ENCODE data around the gene SYNPR.

- TF ChIP-seq CTCF (IDR thresholded peaks at IDR 0.05; ENCODE audit: insufficient read depth, low read length): no peak
- TF ChIP-seq, protein P1, sequence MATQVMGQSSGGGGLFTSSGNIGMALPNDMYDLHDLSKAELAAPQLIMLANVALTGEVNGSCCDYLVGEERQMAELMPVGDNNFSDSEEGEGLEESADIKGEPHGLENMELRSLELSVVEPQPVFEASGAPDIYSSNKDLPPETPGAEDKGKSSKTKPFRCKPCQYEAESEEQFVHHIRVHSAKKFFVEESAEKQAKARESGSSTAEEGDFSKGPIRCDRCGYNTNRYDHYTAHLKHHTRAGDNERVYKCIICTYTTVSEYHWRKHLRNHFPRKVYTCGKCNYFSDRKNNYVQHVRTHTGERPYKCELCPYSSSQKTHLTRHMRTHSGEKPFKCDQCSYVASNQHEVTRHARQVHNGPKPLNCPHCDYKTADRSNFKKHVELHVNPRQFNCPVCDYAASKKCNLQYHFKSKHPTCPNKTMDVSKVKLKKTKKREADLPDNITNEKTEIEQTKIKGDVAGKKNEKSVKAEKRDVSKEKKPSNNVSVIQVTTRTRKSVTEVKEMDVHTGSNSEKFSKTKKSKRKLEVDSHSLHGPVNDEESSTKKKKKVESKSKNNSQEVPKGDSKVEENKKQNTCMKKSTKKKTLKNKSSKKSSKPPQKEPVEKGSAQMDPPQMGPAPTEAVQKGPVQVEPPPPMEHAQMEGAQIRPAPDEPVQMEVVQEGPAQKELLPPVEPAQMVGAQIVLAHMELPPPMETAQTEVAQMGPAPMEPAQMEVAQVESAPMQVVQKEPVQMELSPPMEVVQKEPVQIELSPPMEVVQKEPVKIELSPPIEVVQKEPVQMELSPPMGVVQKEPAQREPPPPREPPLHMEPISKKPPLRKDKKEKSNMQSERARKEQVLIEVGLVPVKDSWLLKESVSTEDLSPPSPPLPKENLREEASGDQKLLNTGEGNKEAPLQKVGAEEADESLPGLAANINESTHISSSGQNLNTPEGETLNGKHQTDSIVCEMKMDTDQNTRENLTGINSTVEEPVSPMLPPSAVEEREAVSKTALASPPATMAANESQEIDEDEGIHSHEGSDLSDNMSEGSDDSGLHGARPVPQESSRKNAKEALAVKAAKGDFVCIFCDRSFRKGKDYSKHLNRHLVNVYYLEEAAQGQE (IDR thresholded peaks at IDR 0.05; ENCODE audit: insufficient replicate concordance, low read depth): no peak
- no peak for TF ChIP-seq POLR2AphosphoS5 (IDR thresholded peaks at IDR 0.05; ENCODE audit: low read depth)
Observed at GRCh38 chr3:63635186-63635585, 357.1 kb downstream of the SYNPR start.

Data from HL-60 (cell line).